ENCODE results near the gene MLN. TPM values are rescaled to one million over a fixed set of nuclear protein-coding genes. Genes with fewer than 3 reads are reported as not detected.

Gene MLN
- total and polyA plus RNA-seq, 2 donors (not counting 3 experiments of a cell fraction or from before 2014, with no cell fraction given), result not detected

DNA sequence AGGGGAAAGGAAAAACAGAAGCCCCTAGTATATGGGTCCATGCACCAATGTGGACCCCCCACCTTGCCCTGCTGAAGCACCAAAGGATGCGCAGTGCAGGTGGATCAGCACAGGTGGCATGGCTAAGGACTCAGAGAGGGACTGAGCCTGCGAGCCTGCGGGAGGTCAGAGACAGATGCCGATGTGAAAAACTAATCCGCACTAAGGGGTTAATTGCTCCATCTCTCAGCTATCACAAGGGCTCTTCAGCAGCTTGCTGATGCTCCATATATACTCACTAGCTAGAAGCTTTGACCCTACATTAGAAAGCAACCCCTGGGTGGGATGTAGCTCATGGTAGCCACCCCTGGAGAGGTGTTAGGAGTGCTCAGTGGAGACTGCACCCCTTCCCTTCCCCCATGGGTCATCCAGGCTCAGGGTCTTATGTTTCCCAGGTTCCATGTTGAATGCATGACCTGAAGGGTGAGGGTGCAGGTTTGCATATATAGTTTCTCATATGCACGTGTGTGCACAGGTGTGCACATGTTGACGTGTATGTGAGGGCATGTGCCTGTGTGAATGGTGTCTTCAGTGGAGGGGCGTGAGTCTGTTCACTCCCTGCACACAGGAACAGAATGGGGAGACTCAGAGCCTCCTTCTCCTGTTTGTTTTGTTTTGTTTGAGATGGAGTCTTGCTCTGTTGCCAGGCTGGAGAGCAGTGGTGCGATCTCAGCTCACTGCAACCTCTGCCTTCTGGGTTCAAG, 43.7 kb downstream of the MLN start:
- H2AFZ ChIP-seq (ENCODE audit: low read depth, low read length), result no peak overlapping the region
- POLR2A ChIA-PET, result interaction anchor here (0.7 kb wide), 1 partner anchor 224 kb away, joined by 4 read pairs; no protein-coding TSS in a partner anchor
- no peaks in the 10 kb centered on the region for H4K20me1 ChIP-seq (replicated peaks; ENCODE audit: control insufficient read depth, extremely low read depth, insufficient read depth, low read length)
- no peaks in the 10 kb centered on the region for H3K9me1 ChIP-seq (replicated peaks; ENCODE audit: control insufficient read depth, extremely low read depth, insufficient read depth, low read length)
- no peaks in the 10 kb centered on the region for H3K36me3 ChIP-seq (ENCODE audit: control insufficient read depth in 2 of 2, extremely low read depth in 1 of 2, insufficient read depth in 2 of 2, low read length in 2 of 2)
- H3K79me2 ChIP-seq (ENCODE audit: control insufficient read depth, insufficient read depth, low read length), result no peaks in the 10 kb centered on the region
- no peak for DNase-seq (ENCODE audit: low read depth, low spot score)
- CTCF ChIA-PET, result interaction anchor here (0.9 to 1.5 kb wide), 8 partner anchors 8 to 265 kb away, joined by 3 to 5 read pairs (median 4); no protein-coding TSS in a partner anchor
- H3K9ac ChIP-seq (replicated peaks; ENCODE audit: extremely low read depth, insufficient read depth, low read length), result no peak overlapping the region
- no peak overlapping the region for H3K4me2 ChIP-seq (ENCODE audit: insufficient read depth, low read length)
- no TSS peak for BruUV-seq (replicated peaks)
- no peak overlapping the region for H3K27ac ChIP-seq (ENCODE audit: insufficient read depth, low read depth, low read length)
- TF ChIP-seq, protein P1, sequence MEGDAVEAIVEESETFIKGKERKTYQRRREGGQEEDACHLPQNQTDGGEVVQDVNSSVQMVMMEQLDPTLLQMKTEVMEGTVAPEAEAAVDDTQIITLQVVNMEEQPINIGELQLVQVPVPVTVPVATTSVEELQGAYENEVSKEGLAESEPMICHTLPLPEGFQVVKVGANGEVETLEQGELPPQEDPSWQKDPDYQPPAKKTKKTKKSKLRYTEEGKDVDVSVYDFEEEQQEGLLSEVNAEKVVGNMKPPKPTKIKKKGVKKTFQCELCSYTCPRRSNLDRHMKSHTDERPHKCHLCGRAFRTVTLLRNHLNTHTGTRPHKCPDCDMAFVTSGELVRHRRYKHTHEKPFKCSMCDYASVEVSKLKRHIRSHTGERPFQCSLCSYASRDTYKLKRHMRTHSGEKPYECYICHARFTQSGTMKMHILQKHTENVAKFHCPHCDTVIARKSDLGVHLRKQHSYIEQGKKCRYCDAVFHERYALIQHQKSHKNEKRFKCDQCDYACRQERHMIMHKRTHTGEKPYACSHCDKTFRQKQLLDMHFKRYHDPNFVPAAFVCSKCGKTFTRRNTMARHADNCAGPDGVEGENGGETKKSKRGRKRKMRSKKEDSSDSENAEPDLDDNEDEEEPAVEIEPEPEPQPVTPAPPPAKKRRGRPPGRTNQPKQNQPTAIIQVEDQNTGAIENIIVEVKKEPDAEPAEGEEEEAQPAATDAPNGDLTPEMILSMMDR (IDR thresholded peaks at IDR 0.05; ENCODE audit: extremely low read depth in 1 of 2, insufficient read depth in 1 of 2, low read depth in 1 of 2, low read length in 2 of 2), result no peak
- TF ChIP-seq POLR2A (IDR thresholded peaks at IDR 0.05; ENCODE audit: low read depth, low read length), result no peak
- TF ChIP-seq MYC (IDR thresholded peaks at IDR 0.05; ENCODE audit: low read depth, low read length), result no peak
- no peak for TF ChIP-seq FOS (IDR thresholded peaks at IDR 0.05; ENCODE audit: borderline replicate concordance, insufficient read depth, low read length)
- TF ChIP-seq JUN (IDR thresholded peaks at IDR 0.05; ENCODE audit: borderline replicate concordance, insufficient read depth, insufficient read length, low read depth), result no peak
- TF ChIP-seq GATA2 (IDR thresholded peaks at IDR 0.05; ENCODE audit: insufficient read depth, insufficient read length, low read depth, low read length), result no peak
- TF ChIP-seq, protein P2, sequence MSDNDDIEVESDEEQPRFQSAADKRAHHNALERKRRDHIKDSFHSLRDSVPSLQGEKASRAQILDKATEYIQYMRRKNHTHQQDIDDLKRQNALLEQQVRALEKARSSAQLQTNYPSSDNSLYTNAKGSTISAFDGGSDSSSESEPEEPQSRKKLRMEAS (IDR thresholded peaks at IDR 0.05; ENCODE audit: insufficient read depth, insufficient read length), result no peak
- TF ChIP-seq EZH2 (IDR thresholded peaks at IDR 0.05; ENCODE audit: borderline replicate concordance, low read depth, low read length, severe bottlenecking), result no peak
- no peak for TF ChIP-seq POLR2AphosphoS5 (IDR thresholded peaks at IDR 0.05; ENCODE audit: insufficient read depth, low read depth, low read length)
- H3K4me3 ChIP-seq (replicated peaks in 1 of 3; ENCODE audit: insufficient read depth in 1 of 3, low read depth in 1 of 3, low read length in 3 of 3), result no peak overlapping the region
- H3K4me1 ChIP-seq (ENCODE audit: control insufficient read depth, extremely low read depth, insufficient read depth, low read length), result no peaks in the 10 kb centered on the region
- dilution Hi-C loops (cut with MboI; ENCODE audit: extremely low pct_ligation_motif_present, low sequenced_read_pairs) (no loop called here), intact Hi-C loops (cut with micrococcal nuclease) (no loop called here)
- FAIRE-seq, result no peak
- H3K9me3 ChIP-seq (replicated peaks; ENCODE audit: control insufficient read depth, insufficient read depth, low read length), result no peaks in the 10 kb centered on the region
- no peaks in the 10 kb centered on the region for H3K27me3 ChIP-seq (ENCODE audit: control insufficient read depth in 2 of 2, insufficient read depth in 2 of 2, low read length in 2 of 2)
